Heart left ventricle (tissue), 13 donors: ENCODE measurements around the gene SDR42E2.

Source experiments
- POLR2A ChIP-seq, 2 donors: fragments of 450-650 bp; IDR thresholded peaks; one replicate each; pipeline ENCODE4 v1.6.1; 2017; ENCODE audit warnings: antibody characterized with exemption in 2 of 2, mild to moderate bottlenecking in 2 of 2, moderate library complexity in 2 of 2
- TF ChIP-seq, protein P1 (sequence below), 12 donors: fragments of 200-600 bp; sonication (generic) in 4 of 12; IDR thresholded peaks; one replicate each; pipeline versions ENCODE4 v1.5.0 to v1.8.0; 2018 to 2022; ENCODE audit warnings: antibody characterized with exemption in 12 of 12, mild to moderate bottlenecking in 5 of 12
- donor health status: ischemic (EF 13 %, LVEDD 7.1; RV severe dilation, severe dysfunction).
- donor health status: DM: no; HTN: yes; CAD: no.
- donor health status: DM: no; HTN: no; CAD: no.
- donor health status: ischemic (EF 25% LVEDD 6.9; RV normal size, moderate dysfunction).
- donor health status: ischemic (EF 25% LVEDD 5.7; RV mildly dilated, moderate dysfunction).
- donor health status: ischemic (EF 35%, LVEDD 5.7; RV mildly dilated, moderate dysfunction).
- donor health status: nonischemic (EF 11% LVEDD 7.7; RV severe dilation, severe dysfunction).
- donor health status: DM: yes; HTN: yes; CAD: no.
- donor health status: PGD.
- donor health status: ischemic (EF 29% LVEDD 5.4; RV normal size, mild dysfunction).
- donor health status: nonischemic (EF 23%, LVEDD 6.1; RV moderate dilation, normal function).

DNA sequence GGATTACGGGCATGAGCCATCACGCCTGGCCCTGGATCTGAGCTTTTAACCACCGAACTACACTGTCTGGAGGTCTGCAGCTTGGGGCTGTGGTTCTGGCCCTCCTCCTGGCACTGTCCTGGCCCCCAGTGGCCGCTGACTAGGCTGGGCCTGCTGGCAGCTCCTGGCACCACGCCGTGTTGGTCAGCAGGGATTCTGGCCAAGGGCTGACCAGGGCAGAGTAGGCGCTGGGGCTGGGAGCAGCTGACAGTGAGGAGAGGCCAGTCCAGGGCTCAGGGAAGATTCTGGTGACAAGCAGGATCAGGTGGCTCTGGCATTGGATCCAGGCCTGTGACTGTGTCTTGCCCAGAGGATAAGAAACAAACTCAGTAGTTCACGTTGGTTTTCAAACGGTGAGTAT, 58.4 kb downstream of the SDR42E2 start:
- TF ChIP-seq, protein P1, sequence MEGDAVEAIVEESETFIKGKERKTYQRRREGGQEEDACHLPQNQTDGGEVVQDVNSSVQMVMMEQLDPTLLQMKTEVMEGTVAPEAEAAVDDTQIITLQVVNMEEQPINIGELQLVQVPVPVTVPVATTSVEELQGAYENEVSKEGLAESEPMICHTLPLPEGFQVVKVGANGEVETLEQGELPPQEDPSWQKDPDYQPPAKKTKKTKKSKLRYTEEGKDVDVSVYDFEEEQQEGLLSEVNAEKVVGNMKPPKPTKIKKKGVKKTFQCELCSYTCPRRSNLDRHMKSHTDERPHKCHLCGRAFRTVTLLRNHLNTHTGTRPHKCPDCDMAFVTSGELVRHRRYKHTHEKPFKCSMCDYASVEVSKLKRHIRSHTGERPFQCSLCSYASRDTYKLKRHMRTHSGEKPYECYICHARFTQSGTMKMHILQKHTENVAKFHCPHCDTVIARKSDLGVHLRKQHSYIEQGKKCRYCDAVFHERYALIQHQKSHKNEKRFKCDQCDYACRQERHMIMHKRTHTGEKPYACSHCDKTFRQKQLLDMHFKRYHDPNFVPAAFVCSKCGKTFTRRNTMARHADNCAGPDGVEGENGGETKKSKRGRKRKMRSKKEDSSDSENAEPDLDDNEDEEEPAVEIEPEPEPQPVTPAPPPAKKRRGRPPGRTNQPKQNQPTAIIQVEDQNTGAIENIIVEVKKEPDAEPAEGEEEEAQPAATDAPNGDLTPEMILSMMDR (IDR thresholded peaks at IDR 0.05) = no peak
- no peak for TF ChIP-seq POLR2A (IDR thresholded peaks at IDR 0.05)
